A549 (cell line): ENCODE results near the gene RELL1. TPM values are rescaled to one million over a fixed set of nuclear protein-coding genes. Genes with fewer than 3 reads are reported as not detected.

Experiments
- ATAC-seq, 2 experiments: fragments of 200-7000 bp in 1 of 2; fragments of >200 bp in 1 of 2; cut with Nextera tagmentation in 1 of 2; cut with Tn5 transposase in 1 of 2; 3 replicates each; pipeline versions ENCODE4 v1.8.0 to v1.9.1; 2018 to 2020; ENCODE audit warnings: mild to moderate bottlenecking in 1 of 2, moderate library complexity in 1 of 2
- CTCF ChIA-PET: fragments of 300-600 bp; sonication (Branson Sonifier 250); formaldehyde crosslinking; extraction: SDS; loops from one replicate; lab custom pipeline; 2021; ENCODE audit warnings: antibody characterized with exemption, inconsistent platforms; lab: Yijun Ruan, JAX
- POLR2A ChIA-PET: fragments of 350-600 bp; formaldehyde crosslinking; extraction: SDS; loops from one replicate; lab custom pipeline; 2021; ENCODE audit warnings: antibody characterized with exemption, inconsistent platforms; lab: Yijun Ruan, JAX
- DNase-seq, 2 experiments: peaks; one replicate each; pipeline versions ENCODE4 v3.0.0 to v3.0.0-alpha.2; 2011 to 2016; ENCODE audit warnings: low read depth in 1 of 2, low spot score in 1 of 2
- FAIRE-seq: peaks from 2 replicates; lab custom pipeline; 2011; peaks lifted over from hg19 to GRCh38; lab: Jason Lieb, UNC
- H3K27ac ChIP-seq, 2 experiments: fragments of >200 bp; sonication (Bioruptor Twin); formaldehyde crosslinking; 3 replicates each; pipeline ENCODE4 v1.5.1; 2016 to 2017
- H3K4me1 ChIP-seq: fragments of >200 bp; sonication (Bioruptor Twin); formaldehyde crosslinking; 3 replicates; pipeline ENCODE4 v1.6.1; 2016
- H3K4me2 ChIP-seq: fragments of >200 bp; sonication (Bioruptor Twin); formaldehyde crosslinking; 3 replicates; pipeline ENCODE4 v1.6.1; 2016
- H3K4me3 ChIP-seq: fragments of >200 bp; sonication (Bioruptor Twin); formaldehyde crosslinking; 3 replicates; pipeline ENCODE4 v1.5.1; 2016
- H3K9me3 ChIP-seq: fragments of >200 bp; sonication (Bioruptor Twin); formaldehyde crosslinking; 3 replicates; pipeline ENCODE4 v1.6.1; 2016
- ATOH8 ChIP-seq: fragments of 250-450 bp; sonication (Bioruptor Pico); IDR thresholded peaks from 2 replicates; pipeline ENCODE4 v1.5.0; 2020; ENCODE audit warnings: low read depth, mild to moderate bottlenecking, moderate library complexity
- CEBPB ChIP-seq, 2 experiments: fragments of >200 bp in 1 of 2; sonication (Bioruptor Twin) in 1 of 2; formaldehyde crosslinking in 1 of 2; IDR thresholded peaks; 2 replicates each; pipeline ENCODE4 v1.6.1; 2012 to 2016
- EHF ChIP-seq: fragments of 250-450 bp; sonication (Bioruptor Pico); IDR thresholded peaks from 2 replicates; pipeline ENCODE4 v1.5.0; 2020; ENCODE audit warnings: mild to moderate bottlenecking
- EP300 ChIP-seq, 2 experiments: fragments of >200 bp; sonication (Bioruptor Twin); formaldehyde crosslinking; IDR thresholded peaks; 2 replicates in 1 of 2; 3 replicates in 1 of 2; pipeline ENCODE4 v1.6.1; 2016 to 2017
- ESRRA ChIP-seq: fragments of 150-350 bp; IDR thresholded peaks from 2 replicates; pipeline ENCODE4 v1.6.1; 2014; ENCODE audit warnings: mild to moderate bottlenecking, low read length, borderline replicate concordance
- FOSL2 ChIP-seq, 2 experiments: fragments of 450-650 bp in 1 of 2; fragments of >200 bp in 1 of 2; sonication (Bioruptor Twin) in 1 of 2; formaldehyde crosslinking; IDR thresholded peaks; 2 replicates each; pipeline versions ENCODE4 v1.5.0 to v1.6.1; 2016 to 2020; ENCODE audit warnings: mild to moderate bottlenecking in 1 of 2, moderate library complexity in 1 of 2
- GATA3 ChIP-seq: IDR thresholded peaks from 2 replicates; pipeline ENCODE4 v1.6.1; 2012; ENCODE audit warnings: borderline replicate concordance
- HES2 ChIP-seq: fragments of >200 bp; sonication (Bioruptor Twin); formaldehyde crosslinking; IDR thresholded peaks from 2 replicates; pipeline ENCODE4 v1.6.1; 2016
- HEYL ChIP-seq: fragments of 250-450 bp; sonication (Bioruptor Pico); IDR thresholded peaks from 2 replicates; pipeline ENCODE4 v1.8.0; 2021; ENCODE audit warnings: mild to moderate bottlenecking, moderate library complexity
- HOXB13 ChIP-seq: fragments of 250-450 bp; sonication (Bioruptor Pico); IDR thresholded peaks from 2 replicates; pipeline ENCODE4 v1.5.0; 2020; ENCODE audit warnings: low read depth, mild to moderate bottlenecking, moderate library complexity
- JUN ChIP-seq, 2 experiments: fragments of >200 bp; sonication (Bioruptor Twin); formaldehyde crosslinking; IDR thresholded peaks; 2 replicates in 1 of 2; 3 replicates in 1 of 2; pipeline ENCODE4 v1.6.1; 2016 to 2017
- JUNB ChIP-seq: fragments of >200 bp; sonication (Bioruptor Twin); formaldehyde crosslinking; IDR thresholded peaks from 2 replicates; pipeline ENCODE4 v1.6.1; 2016
- MAX ChIP-seq: IDR thresholded peaks from 2 replicates; pipeline ENCODE4 v1.6.1; 2012
- NPAS2 ChIP-seq: fragments of 250-450 bp; sonication (Bioruptor Pico); IDR thresholded peaks from 2 replicates; pipeline ENCODE4 v1.8.0; 2022; ENCODE audit warnings: mild to moderate bottlenecking, moderate library complexity, borderline replicate concordance
- NR3C1 ChIP-seq: fragments of >200 bp; sonication (Bioruptor Twin); formaldehyde crosslinking; IDR thresholded peaks from 3 replicates; pipeline ENCODE4 v1.6.1; 2017
- RAD21 ChIP-seq, 2 experiments: fragments of >200 bp in 1 of 2; sonication (Bioruptor Twin) in 1 of 2; formaldehyde crosslinking in 1 of 2; IDR thresholded peaks in 1 of 2; conservative IDR thresholded peaks in 1 of 2; 2 replicates in 1 of 2; 3 replicates in 1 of 2; pipeline ENCODE4 v1.6.1; 2012 to 2018; ENCODE audit warnings: inconsistent platforms in 1 of 2
- RARB ChIP-seq: fragments of 250-450 bp; sonication (Bioruptor Pico); IDR thresholded peaks from 2 replicates; pipeline ENCODE4 v1.8.0; 2021; ENCODE audit warnings: mild to moderate bottlenecking, moderate library complexity
- RCOR1 ChIP-seq: fragments of 150-350 bp; IDR thresholded peaks from 2 replicates; pipeline ENCODE4 v1.6.1; 2014; ENCODE audit warnings: antibody characterized with exemption, low read length, low read depth
- RFX5 ChIP-seq: fragments of 450-650 bp; IDR thresholded peaks from 2 replicates; pipeline ENCODE4 v1.7.1; 2014; ENCODE audit warnings: antibody characterized with exemption, mild to moderate bottlenecking, moderate library complexity
- RNF2 ChIP-seq: fragments of 200-600 bp; sonication (generic); IDR thresholded peaks from 2 replicates; pipeline ENCODE4 v1.6.1; 2016; ENCODE audit warnings: low read depth, mild to moderate bottlenecking, antibody characterized with exemption, moderate library complexity, borderline replicate concordance
- SMC3 ChIP-seq: fragments of >200 bp; sonication (Bioruptor Twin); formaldehyde crosslinking; IDR thresholded peaks from 3 replicates; pipeline ENCODE4 v1.6.1; 2018; ENCODE audit warnings: inconsistent platforms
- SREBF2 ChIP-seq: fragments of 450-650 bp; IDR thresholded peaks from 2 replicates; pipeline ENCODE4 v1.6.1; 2014; ENCODE audit warnings: mild to moderate bottlenecking, moderate library complexity
- TFCP2L1 ChIP-seq: fragments of 250-450 bp; sonication (Bioruptor Pico); IDR thresholded peaks from 2 replicates; pipeline ENCODE4 v1.5.0; 2021; ENCODE audit warnings: mild to moderate bottlenecking
- USF2 ChIP-seq: fragments of 450-650 bp; IDR thresholded peaks from 2 replicates; pipeline ENCODE4 v1.6.1; 2014; ENCODE audit warnings: antibody characterized with exemption
- ZFP36 ChIP-seq: fragments of 450-650 bp; IDR thresholded peaks from 2 replicates; pipeline ENCODE4 v1.6.1; 2014; ENCODE audit warnings: borderline replicate concordance; ENCODE audit not compliant: partially characterized antibody
- WGBS: methylation state at CpG from one replicate; pipeline ENCODE4 v1.1.6; 2017; ENCODE audit errors: missing lambda C conversion rate; 5-methylcytosine and 5-hydroxymethylcytosine counted together
- polyA plus RNA-seq, 4 experiments: library from polyadenylated mRNA; depleted of rRNA in 3 of 4; stranded (reverse); fragments of >200 nt; fragmentation: RNase III in 1 of 4; extraction: RNeasy Plus Mini Kit Qiagen cat#74134 plus additional on column Dnase treatment in 1 of 4; gene quantifications; 2 replicates in 3 of 4; 3 replicates in 1 of 4; pipeline ENCODE4 v1.2.3, GENCODE V29; 2011 to 2017
- TF ChIP-seq, protein P1 (sequence below): fragments of 150-350 bp; IDR thresholded peaks from 2 replicates; pipeline ENCODE4 v1.6.1; 2014; ENCODE audit warnings: low read depth, mild to moderate bottlenecking, low read length
- TF ChIP-seq, protein P2 (sequence below): fragments of >200 bp; sonication (Bioruptor Twin); formaldehyde crosslinking; IDR thresholded peaks from 3 replicates; pipeline ENCODE4 v1.6.1; 2016

Gene RELL1
- polyA plus RNA-seq, 2 of the 4 experiments (the other 2 are of a cell fraction): 5.0 to 9.6 TPM

- 94% methylated on average over 11 of the region's 11 CpGs for WGBS
- Histone ChIP-seq H3K4me1 (peaks cover 56% of the 10 kb centered on the region), H3K27ac (peak overlapping the region; percentile 29 to 30; a peak in 3 of 6 replicates), H3K9me3 (no peaks in the 10 kb centered on the region), H3K4me2 (peak overlapping the region; percentile 62; the same call in 1 of the 3 replicates), H3K4me3 (no peak overlapping the region)
- no peak for FAIRE-seq
- ChIA-PET CTCF (no interaction called here), POLR2A (no interaction called here)
- ATAC-seq: no peak
- no peak for TF ChIP-seq RFX5
- no peak for DNase-seq
These were observed 36.9 kb downstream of the RELL1 start for GRCh38 chr4:37649268-37649667.

DNA sequence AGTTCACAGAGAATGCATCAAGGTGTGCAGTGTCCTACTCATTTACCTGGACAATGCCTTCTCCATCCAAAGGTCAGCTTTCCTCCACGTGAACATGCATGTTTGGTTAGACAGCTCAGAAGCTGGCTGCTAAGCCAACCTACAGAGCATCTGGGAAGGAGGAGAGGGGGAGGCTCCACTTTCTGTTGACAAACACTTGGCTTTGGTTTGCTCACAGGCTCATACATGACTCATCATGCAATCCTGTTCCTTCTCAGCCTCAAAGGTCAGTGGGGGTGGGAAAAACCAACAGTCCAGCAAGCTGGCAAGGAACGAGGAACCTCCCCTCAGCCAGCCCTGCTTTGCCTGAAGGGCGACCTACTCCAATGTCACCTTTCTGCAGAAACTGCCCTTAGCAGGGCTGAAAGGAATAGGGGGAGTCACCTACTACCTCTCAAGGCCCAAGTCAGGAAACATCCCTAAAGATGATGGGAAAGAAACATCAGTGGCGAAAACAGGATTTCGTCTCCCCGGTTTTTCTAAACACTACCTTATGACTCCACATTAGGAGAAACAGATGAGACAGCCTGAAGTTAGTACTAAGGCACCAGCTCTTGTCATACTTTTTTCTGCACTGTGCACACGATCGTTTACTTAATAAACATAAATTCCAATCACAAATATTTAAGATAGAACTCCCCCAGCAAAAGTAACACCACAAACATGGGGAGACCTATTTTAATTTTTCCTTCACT, 37.9 kb downstream of the RELL1 start:
- peaks cover 60% of the 10 kb centered on the region for H3K4me1 ChIP-seq
- peak; percentile 13 for FAIRE-seq
- ChIA-PET POLR2A (no interaction called here), CTCF (interaction anchor here (0.9 to 1.6 kb wide), 6 partner anchors 18 to 154 kb away, joined by 3 to 5 read pairs (median 3); no protein-coding TSS in a partner anchor)
- peak in 1 of 2 experiments; percentile 66; a peak in 1 of 4 replicates for TF ChIP-seq CEBPB (IDR thresholded peaks at IDR 0.05)
- peak; percentile 63; the same call in 1 of the 2 replicates for TF ChIP-seq MAX
- TF ChIP-seq NR3C1: no peak
- TF ChIP-seq TFCP2L1: no peak
- TF ChIP-seq SREBF2: no peak
- peak; percentile 44; the same call in 1 of the 2 replicates for TF ChIP-seq USF2
- no peak for TF ChIP-seq HEYL
- TF ChIP-seq RCOR1: no peak
- TF ChIP-seq FOSL2 (IDR thresholded peaks at IDR 0.05): peak; percentile 83; the same call in 1 of the 2 replicates
- TF ChIP-seq FOSL2 (CRISPR knock-in tag; IDR thresholded peaks at IDR 0.05): peak; percentile 98
- peak in 1 of 2 experiments; percentile 47; a peak in 2 of 5 replicates for TF ChIP-seq RAD21 (conservative IDR thresholded peaks at IDR 0.05 in 1 of 2, IDR thresholded peaks at IDR 0.05 in 1 of 2)
- peak in 1 of 2 experiments; percentile 76; a peak in 3 of 5 replicates for TF ChIP-seq JUN (IDR thresholded peaks at IDR 0.05)
- TF ChIP-seq EHF (CRISPR knock-in tag): no peak
- TF ChIP-seq ATOH8: no peak
- peak; percentile 26 to 43; a peak in 2 of 5 replicates for TF ChIP-seq EP300 (IDR thresholded peaks at IDR 0.05)
- TF ChIP-seq, protein P1, sequence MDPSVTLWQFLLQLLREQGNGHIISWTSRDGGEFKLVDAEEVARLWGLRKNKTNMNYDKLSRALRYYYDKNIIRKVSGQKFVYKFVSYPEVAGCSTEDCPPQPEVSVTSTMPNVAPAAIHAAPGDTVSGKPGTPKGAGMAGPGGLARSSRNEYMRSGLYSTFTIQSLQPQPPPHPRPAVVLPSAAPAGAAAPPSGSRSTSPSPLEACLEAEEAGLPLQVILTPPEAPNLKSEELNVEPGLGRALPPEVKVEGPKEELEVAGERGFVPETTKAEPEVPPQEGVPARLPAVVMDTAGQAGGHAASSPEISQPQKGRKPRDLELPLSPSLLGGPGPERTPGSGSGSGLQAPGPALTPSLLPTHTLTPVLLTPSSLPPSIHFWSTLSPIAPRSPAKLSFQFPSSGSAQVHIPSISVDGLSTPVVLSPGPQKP: no peak
- no peak for TF ChIP-seq RARB (CRISPR knock-in tag)
- peak; percentile 35; the same call in 1 of the 3 replicates for TF ChIP-seq SMC3
- TF ChIP-seq ZFP36: peak; percentile 4
- TF ChIP-seq HES2: no peak
- TF ChIP-seq NPAS2 (CRISPR knock-in tag): no peak
- TF ChIP-seq HOXB13 (CRISPR knock-in tag): no peak
- TF ChIP-seq, protein P2, sequence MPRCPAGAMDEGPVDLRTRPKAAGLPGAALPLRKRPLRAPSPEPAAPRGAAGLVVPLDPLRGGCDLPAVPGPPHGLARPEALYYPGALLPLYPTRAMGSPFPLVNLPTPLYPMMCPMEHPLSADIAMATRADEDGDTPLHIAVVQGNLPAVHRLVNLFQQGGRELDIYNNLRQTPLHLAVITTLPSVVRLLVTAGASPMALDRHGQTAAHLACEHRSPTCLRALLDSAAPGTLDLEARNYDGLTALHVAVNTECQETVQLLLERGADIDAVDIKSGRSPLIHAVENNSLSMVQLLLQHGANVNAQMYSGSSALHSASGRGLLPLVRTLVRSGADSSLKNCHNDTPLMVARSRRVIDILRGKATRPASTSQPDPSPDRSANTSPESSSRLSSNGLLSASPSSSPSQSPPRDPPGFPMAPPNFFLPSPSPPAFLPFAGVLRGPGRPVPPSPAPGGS: 0 out of 3 replicates have a peak, but pooled peaks have one; percentile 35
- peak; percentile 74 for TF ChIP-seq JUNB
- TF ChIP-seq GATA3: peak; percentile 76
- TF ChIP-seq RNF2: no peak
- peak; percentile 82 for TF ChIP-seq ESRRA
- peak; percentile 58 to 92 for DNase-seq
- 2% methylated on average over 8 of the region's 8 CpGs for WGBS
- peak overlapping the region; percentile 62 for H3K4me2 ChIP-seq
- peak overlapping the region; percentile 51 to 76 for H3K27ac ChIP-seq
- H3K9me3 ChIP-seq: no peaks in the 10 kb centered on the region
- no peak overlapping the region for H3K4me3 ChIP-seq
- ATAC-seq: peak; percentile 97 to 99
